Hepatocyte (in vitro differentiated cells): ENCODE measurements around the gene C2orf92. TPM values are rescaled to one million over a fixed set of nuclear protein-coding genes. Genes with fewer than 3 reads are reported as not detected.

Experiments
- DNase-seq: peaks from one replicate; pipeline ENCODE4 v3.0.0-alpha.2; 2016; ENCODE audit warnings: low spot score
- H2AFZ ChIP-seq: fragments of 200-600 bp; sonication (generic); 2 replicates; pipeline ENCODE4 v1.6.0; 2016; ENCODE audit warnings: antibody characterized with exemption, mild to moderate bottlenecking
- H3K27ac ChIP-seq: fragments of 200-600 bp; sonication (generic); 2 replicates; pipeline ENCODE4 v1.5.1; 2016; ENCODE audit warnings: mild to moderate bottlenecking
- H3K27me3 ChIP-seq: fragments of 200-600 bp; sonication (generic); 2 replicates; pipeline ENCODE4 v1.6.1; 2016
- H3K36me3 ChIP-seq: fragments of 200-600 bp; sonication (generic); replicated peaks from 2 replicates; pipeline ENCODE4 v1.5.1; 2016; ENCODE audit warnings: low read depth; ENCODE audit not compliant: insufficient read depth
- H3K4me1 ChIP-seq: fragments of 200-600 bp; sonication (generic); 2 replicates; pipeline ENCODE4 v1.5.1; 2016; ENCODE audit warnings: mild to moderate bottlenecking, moderate library complexity; ENCODE audit not compliant: insufficient read depth
- H3K4me2 ChIP-seq: fragments of 200-600 bp; sonication (generic); 2 replicates; pipeline ENCODE4 v1.6.0; 2016
- H3K4me3 ChIP-seq: fragments of 200-600 bp; sonication (generic); 2 replicates; pipeline ENCODE4 v1.5.1; 2016; ENCODE audit warnings: mild to moderate bottlenecking
- H3K79me2 ChIP-seq: fragments of 200-600 bp; sonication (generic); 2 replicates; pipeline ENCODE4 v1.6.0; 2017; ENCODE audit warnings: mild to moderate bottlenecking
- H3K9me2 ChIP-seq: fragments of 200-600 bp; sonication (generic); replicated peaks from 2 replicates; pipeline ENCODE4 v1.6.0; 2017; ENCODE audit warnings: mild to moderate bottlenecking; ENCODE audit not compliant: insufficient read depth
- H3K9me3 ChIP-seq: fragments of 200-600 bp; sonication (generic); 2 replicates; pipeline ENCODE4 v1.5.1; 2016; ENCODE audit warnings: low read depth, mild to moderate bottlenecking
- H4K20me1 ChIP-seq: fragments of 200-600 bp; sonication (generic); 2 replicates; pipeline ENCODE4 v1.6.0; 2016; ENCODE audit warnings: mild to moderate bottlenecking; ENCODE audit not compliant: insufficient read depth, poor library complexity, severe bottlenecking
- CTCF ChIP-seq: fragments of 200-600 bp; sonication (generic); IDR thresholded peaks from 2 replicates; pipeline ENCODE4 v1.5.1; 2016; ENCODE audit warnings: antibody characterized with exemption, mild to moderate bottlenecking; ENCODE audit not compliant: poor library complexity
- EZH2 ChIP-seq: fragments of 200-600 bp; sonication (generic); IDR thresholded peaks from 2 replicates; pipeline ENCODE4 v1.6.1; 2016; ENCODE audit warnings: antibody characterized with exemption, mild to moderate bottlenecking, borderline replicate concordance
- EZH2phosphoT487 ChIP-seq: fragments of 200-600 bp; sonication (generic); IDR thresholded peaks from one replicate; pipeline ENCODE4 v1.6.1; 2018; ENCODE audit warnings: antibody characterized with exemption, mild to moderate bottlenecking, low read depth, moderate library complexity; ENCODE audit not compliant: unreplicated experiment, severe bottlenecking
- WGBS: methylation state at CpG from one replicate; pipeline ENCODE4 v1.1.6; 2016; ENCODE audit warnings: low lambda C conversion rate; ENCODE audit errors: missing lambda C conversion rate; 5-methylcytosine and 5-hydroxymethylcytosine counted together
- polyA plus RNA-seq: library from polyadenylated mRNA; unstranded; fragments of >200 nt; fragmentation: Nextera tagmentation; extraction: Ambion mirVana; gene quantifications from 2 replicates; pipeline ENCODE4 v1.2.1, GENCODE V29; 2016
- total RNA-seq: library from RNA; depleted of rRNA; stranded (reverse); fragments of >200 nt; gene quantifications from 2 replicates; pipeline ENCODE4 v1.2.3, GENCODE V29; 2014

The C2orf92 gene
- total and polyA plus RNA-seq, 2 experiments from 2014 or later = 2.1 to 4.5 TPM

DNA sequence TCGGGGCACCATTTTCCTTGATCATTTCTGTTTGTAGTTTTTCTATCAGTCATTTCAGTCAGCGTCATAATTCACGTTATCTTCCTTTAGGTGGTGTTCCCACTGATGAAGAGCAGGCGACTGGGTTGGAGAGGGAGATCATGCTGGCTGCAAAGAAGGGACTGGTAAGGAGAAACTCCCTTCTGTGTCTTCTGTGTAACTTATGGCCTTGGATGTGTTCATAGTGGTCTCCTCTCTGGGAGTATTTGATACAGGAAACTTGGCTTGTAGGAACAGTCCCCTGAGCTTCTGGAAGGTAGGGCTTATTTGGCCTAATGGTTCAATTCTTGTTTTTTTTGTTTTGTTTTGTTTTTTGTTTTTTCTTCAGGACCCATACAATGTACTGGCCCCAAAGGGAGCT, 22.5 kb upstream of the C2orf92 start:
- peaks cover 5% of the 10 kb centered on the region for H3K4me1 ChIP-seq
- peak overlapping the region; percentile 77 for H3K4me3 ChIP-seq
- H3K9me2 ChIP-seq = no peaks in the 10 kb centered on the region
- H3K36me3 ChIP-seq = peaks cover 6% of the 10 kb centered on the region
- no peak for TF ChIP-seq CTCF
- no peak for TF ChIP-seq EZH2phosphoT487
- TF ChIP-seq EZH2 = no peak
- H2AFZ ChIP-seq = no peak overlapping the region
- peaks cover 15% of the 10 kb centered on the region for H3K79me2 ChIP-seq
- no peak for DNase-seq
- WGBS = 97% methylated on average over 4 of the region's 4 CpGs
- no peaks in the 10 kb centered on the region for H3K9me3 ChIP-seq
- no peaks in the 10 kb centered on the region for H3K27me3 ChIP-seq
- no peak overlapping the region for H3K27ac ChIP-seq
- H3K4me2 ChIP-seq = peak overlapping the region; percentile 96
- no peaks in the 10 kb centered on the region for H4K20me1 ChIP-seq

DNA sequence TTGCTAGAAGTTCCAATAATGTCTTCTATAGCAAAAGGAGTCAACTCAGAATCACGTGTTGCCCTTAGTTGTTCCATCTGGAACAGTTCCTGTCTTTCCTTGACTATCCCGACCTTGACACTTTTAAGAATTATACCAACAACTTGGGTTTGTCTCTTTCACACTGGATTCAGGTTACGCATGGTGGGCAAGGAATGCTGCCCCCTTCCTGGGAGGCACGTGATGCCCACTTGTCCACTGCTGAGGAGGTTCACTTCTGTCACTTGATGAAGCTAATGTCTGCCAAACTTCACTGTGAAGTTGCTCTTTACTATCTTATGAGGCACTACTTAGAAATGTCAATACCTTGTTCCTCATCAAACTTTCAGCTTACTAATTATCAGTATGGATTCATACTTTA, 18.4 kb upstream of the C2orf92 start:
- Histone ChIP-seq H3K9me3 (no peaks in the 10 kb centered on the region), H3K27me3 (no peaks in the 10 kb centered on the region), H3K36me3 (peaks cover 6% of the 10 kb centered on the region), H2AFZ (no peak overlapping the region), H4K20me1 (no peaks in the 10 kb centered on the region), H3K4me2 (no peak overlapping the region), H3K79me2 (peaks cover 15% of the 10 kb centered on the region), H3K9me2 (no peaks in the 10 kb centered on the region), H3K4me1 (peaks cover 5% of the 10 kb centered on the region), H3K27ac (no peak overlapping the region), H3K4me3 (no peak overlapping the region)
- no peak for DNase-seq
- 93% methylated on average over 4 of the region's 4 CpGs for WGBS
- TF ChIP-seq EZH2 = no peak
- no peak for TF ChIP-seq EZH2phosphoT487
- no peak for TF ChIP-seq CTCF

GRCh38 chr2:97653473-97653872, 16.0 kb upstream of the C2orf92 start:
- 98% methylated on average over 2 of the region's 2 CpGs for WGBS
- no peak for TF ChIP-seq EZH2
- TF ChIP-seq CTCF = no peak
- TF ChIP-seq EZH2phosphoT487 = no peak
- Histone ChIP-seq H3K4me1 (no peaks in the 10 kb centered on the region), H3K36me3 (no peaks in the 10 kb centered on the region), H2AFZ (no peak overlapping the region), H3K79me2 (no peaks in the 10 kb centered on the region), H3K9me3 (no peaks in the 10 kb centered on the region), H3K27me3 (no peaks in the 10 kb centered on the region), H4K20me1 (no peaks in the 10 kb centered on the region), H3K27ac (no peak overlapping the region), H3K4me2 (no peak overlapping the region), H3K4me3 (no peak overlapping the region), H3K9me2 (no peaks in the 10 kb centered on the region)
- no peak for DNase-seq

- Histone ChIP-seq H3K4me3 (no peak overlapping the region), H3K27me3 (no peaks in the 10 kb centered on the region), H3K4me1 (no peaks in the 10 kb centered on the region), H3K79me2 (no peaks in the 10 kb centered on the region), H3K36me3 (no peaks in the 10 kb centered on the region), H3K4me2 (no peak overlapping the region), H3K27ac (no peak overlapping the region), H3K9me3 (no peaks in the 10 kb centered on the region), H4K20me1 (no peaks in the 10 kb centered on the region), H3K9me2 (no peaks in the 10 kb centered on the region), H2AFZ (no peak overlapping the region)
- TF ChIP-seq EZH2 (no peak), EZH2phosphoT487 (no peak), CTCF (no peak)
- DNase-seq = no peak
- WGBS = 100% methylated on average over 1 of the region's 1 CpG
These were observed 15.6 kb upstream of the C2orf92 start for GRCh38 chr2:97653874-97654273.
